H7 (cell line): Measurements from ENCODE around the gene CXCL3. TPM values are rescaled to one million over a fixed set of nuclear protein-coding genes. Genes with fewer than 3 reads are reported as not detected.

Experiments
- DNase-seq: peaks from one replicate; pipeline ENCODE4 v3.0.0; 2012
- H3K27me3 ChIP-seq: 2 replicates; pipeline ENCODE4 v1.6.0; 2011; ENCODE audit warnings: mild to moderate bottlenecking, low read length; ENCODE audit not compliant: control insufficient read depth, insufficient read depth
- H3K36me3 ChIP-seq: replicated peaks from 2 replicates; pipeline ENCODE4 v1.5.1; 2011; ENCODE audit warnings: low read length; ENCODE audit not compliant: control insufficient read depth, insufficient read depth
- H3K4me3 ChIP-seq: 2 replicates; pipeline ENCODE4 v1.5.1; 2011; ENCODE audit warnings: low read depth, mild to moderate bottlenecking, control low read depth, low read length, moderate library complexity; ENCODE audit not compliant: insufficient read depth
- total RNA-seq: library from RNA; depleted of rRNA; stranded (reverse); fragments of >200 nt; shearing (Covaris generic); gene quantifications from 2 replicates; pipeline ENCODE4 v1.2.3, GENCODE V29; 2014

The CXCL3 gene
- total RNA-seq, 1 experiment from 2014 or later: 0.14 TPM

DNA sequence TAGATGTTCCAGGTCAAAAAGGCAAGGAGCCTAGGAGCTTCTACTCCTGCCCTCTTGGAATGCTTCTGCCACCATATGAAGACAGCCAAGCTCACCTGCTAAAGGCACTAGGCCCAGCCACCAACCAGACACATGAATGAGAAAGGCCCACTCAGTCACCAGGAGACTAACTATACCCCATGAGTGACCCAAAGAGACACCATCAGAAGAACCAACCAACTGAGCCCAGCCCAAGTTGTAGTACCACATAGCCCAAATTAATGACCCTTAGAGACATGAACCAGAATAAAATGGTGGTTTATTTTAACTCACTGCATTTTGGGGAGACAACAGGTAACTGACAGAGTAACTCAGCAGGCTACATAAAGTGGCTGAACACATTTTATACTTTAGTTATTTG, 22.9 kb upstream of the CXCL3 start:
- DNase-seq: no peak
- Histone ChIP-seq H3K27me3 (no peaks in the 10 kb centered on the region), H3K36me3 (no peaks in the 10 kb centered on the region), H3K4me3 (no peak overlapping the region)

DNA sequence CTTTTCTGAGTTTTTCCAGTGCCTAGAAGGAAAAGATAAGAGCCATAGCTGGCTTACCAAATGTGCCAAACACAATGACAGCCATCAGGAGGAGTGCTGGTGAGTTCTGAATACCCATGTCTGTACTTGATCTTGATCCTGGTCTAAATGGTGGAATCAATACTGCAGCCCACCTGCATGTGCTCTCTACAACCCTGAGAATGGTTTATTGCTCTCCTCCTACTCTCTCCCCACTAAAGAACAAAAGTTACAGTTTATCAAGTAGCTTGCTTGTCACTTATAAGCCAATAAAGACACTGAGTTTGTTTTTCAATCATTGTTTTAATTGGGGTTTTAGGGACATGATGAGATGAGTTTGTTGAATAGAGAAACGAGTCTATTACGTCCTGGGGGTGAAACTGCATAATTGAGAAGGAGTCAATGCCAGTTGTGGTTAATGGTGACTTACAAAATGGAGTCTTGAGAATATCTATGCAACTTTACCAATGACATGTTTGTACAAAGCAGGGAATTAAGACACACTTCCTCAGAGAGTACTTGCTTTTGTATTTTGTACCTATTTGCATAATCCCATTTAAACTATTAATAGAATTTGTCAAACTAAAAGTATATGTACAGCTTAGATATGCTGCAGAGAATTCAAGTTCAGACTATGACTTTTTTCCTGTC, 20.8 kb upstream of the CXCL3 start:
- Histone ChIP-seq H3K27me3 (no peaks in the 10 kb centered on the region), H3K4me3 (no peak overlapping the region), H3K36me3 (no peaks in the 10 kb centered on the region)
- DNase-seq: no peak

GRCh38 chr4:74058048-74058651, 19.7 kb upstream of the CXCL3 start:
- H3K36me3 ChIP-seq: no peaks in the 10 kb centered on the region
- no peak for DNase-seq
- no peak overlapping the region for H3K4me3 ChIP-seq
- H3K27me3 ChIP-seq: no peaks in the 10 kb centered on the region

GRCh38 chr4:74057588-74057987, 19.1 kb upstream of the CXCL3 start:
- no peak for DNase-seq
- H3K36me3 ChIP-seq: no peaks in the 10 kb centered on the region
- no peaks in the 10 kb centered on the region for H3K27me3 ChIP-seq
- no peak overlapping the region for H3K4me3 ChIP-seq

- no peak for DNase-seq
- Histone ChIP-seq H3K36me3 (no peaks in the 10 kb centered on the region), H3K4me3 (no peak overlapping the region), H3K27me3 (no peaks in the 10 kb centered on the region)
These were observed 18.5 kb upstream of the CXCL3 start for GRCh38 chr4:74056858-74057562.

- Histone ChIP-seq H3K4me3 (no peak overlapping the region), H3K27me3 (no peaks in the 10 kb centered on the region), H3K36me3 (no peaks in the 10 kb centered on the region)
- DNase-seq: peak; percentile 8
These were observed 17.8 kb upstream of the CXCL3 start for GRCh38 chr4:74056114-74056857.

- Histone ChIP-seq H3K4me3 (no peak overlapping the region), H3K27me3 (no peaks in the 10 kb centered on the region), H3K36me3 (no peaks in the 10 kb centered on the region)
- DNase-seq: no peak
These were observed 17.0 kb upstream of the CXCL3 start for GRCh38 chr4:74055498-74055897.

GRCh38 chr4:74055096-74055495, 16.6 kb upstream of the CXCL3 start:
- H3K36me3 ChIP-seq: no peaks in the 10 kb centered on the region
- no peaks in the 10 kb centered on the region for H3K27me3 ChIP-seq
- DNase-seq: no peak
- no peak overlapping the region for H3K4me3 ChIP-seq

- no peak overlapping the region for H3K4me3 ChIP-seq
These were observed 16.1 kb upstream of the CXCL3 start for GRCh38 chr4:74054483-74055047.

DNA sequence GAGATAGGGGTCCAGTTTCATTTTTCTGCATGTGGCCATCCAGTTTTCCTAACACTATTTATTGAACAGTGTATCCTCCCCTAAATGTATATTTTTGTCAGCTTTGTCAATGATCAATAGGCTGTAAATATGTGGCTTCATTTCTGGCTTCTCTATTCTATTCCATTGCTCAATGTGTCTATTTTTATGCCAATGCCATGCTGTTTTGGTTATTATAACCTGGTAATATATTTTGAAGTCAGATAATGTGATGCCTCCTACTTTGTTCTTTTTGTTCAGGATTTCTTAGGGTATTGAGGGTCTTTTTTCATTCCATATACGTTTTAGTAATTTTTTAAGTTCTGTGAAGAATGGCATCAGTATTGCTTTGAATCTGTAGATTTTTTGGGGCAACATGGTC, 8.7 kb upstream of the CXCL3 start:
- DNase-seq: no peak
- Histone ChIP-seq H3K36me3 (no peaks in the 10 kb centered on the region), H3K27me3 (no peaks in the 10 kb centered on the region), H3K4me3 (no peak overlapping the region)

More at GRCh38 chr4:74054483-74055047, 16.1 kb upstream of the CXCL3 start:
- DNase-seq: no peak
- Histone ChIP-seq H3K27me3 (no peaks in the 10 kb centered on the region), H3K36me3 (no peaks in the 10 kb centered on the region)

- no peak overlapping the region for H3K4me3 ChIP-seq
- no peak for DNase-seq
- no peaks in the 10 kb centered on the region for H3K36me3 ChIP-seq
These were observed 7.3 kb upstream of the CXCL3 start for GRCh38 chr4:74045772-74046171.

DNA sequence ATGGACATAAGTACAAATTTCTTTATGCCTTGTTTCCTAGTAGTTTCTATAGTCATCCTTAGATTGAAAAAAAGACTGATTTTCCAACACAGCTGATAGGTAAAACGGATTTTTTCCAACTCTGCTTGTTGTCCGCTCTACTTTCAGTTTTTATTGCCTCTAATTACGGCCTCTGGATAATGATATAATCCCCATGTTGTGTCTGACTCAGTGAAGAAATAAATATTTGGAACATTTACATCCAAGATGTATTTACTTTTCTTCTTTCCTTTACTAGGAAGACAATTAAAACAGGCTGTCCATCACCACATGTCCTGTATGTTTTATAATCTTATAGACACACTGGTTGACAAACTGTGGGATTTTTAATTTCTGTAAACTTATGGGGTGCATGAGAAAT, 6.8 kb upstream of the CXCL3 start:
- H3K36me3 ChIP-seq: no peaks in the 10 kb centered on the region
- no peak overlapping the region for H3K4me3 ChIP-seq
- no peaks in the 10 kb centered on the region; the same call in 1 of the 2 replicates for H3K27me3 ChIP-seq
- DNase-seq: no peak

More at GRCh38 chr4:74045772-74046171, 7.3 kb upstream of the CXCL3 start:
- H3K27me3 ChIP-seq: no peaks in the 10 kb centered on the region

- no peak for DNase-seq
- no peak overlapping the region for H3K4me3 ChIP-seq
- H3K36me3 ChIP-seq: no peaks in the 10 kb centered on the region
- H3K27me3 ChIP-seq: no peaks in the 10 kb centered on the region; the same call in none of the 2 replicates
These were observed 6.2 kb upstream of the CXCL3 start for GRCh38 chr4:74044677-74045076.

- DNase-seq: peak; percentile 22
- H3K27me3 ChIP-seq: peaks cover 7% of the 10 kb centered on the region
- no peak overlapping the region for H3K4me3 ChIP-seq
- H3K36me3 ChIP-seq: no peaks in the 10 kb centered on the region
These were observed 4.2 kb upstream of the CXCL3 start for GRCh38 chr4:74042681-74043080.
